ENCODE measurements around the gene CLASRP. TPM values are rescaled to one million over a fixed set of nuclear protein-coding genes. Genes with fewer than 3 reads are reported as not detected.

The CLASRP gene
- total RNA-seq, 1 donor from 2014 or later, result 5.3 TPM

- no peak for DNase-seq (ENCODE audit: low spot score in 2 of 2)
- no peak for FAIRE-seq
Observed at GRCh38 chr19:45076851-45077730, 38.2 kb downstream of the CLASRP start.

- DNase-seq (ENCODE audit: low spot score in 2 of 2), result no peak
- FAIRE-seq, result no peak
Observed at GRCh38 chr19:45078390-45079062, 39.7 kb downstream of the CLASRP start.

GRCh38 chr19:45079063-45079910 is 40.4 kb downstream of the CLASRP start, which contains the start of gene GEMIN7:
Gene GEMIN7 (plus strand): TSS chr19:45079260. CDS start chr19:45090115, 10,855 bp downstream.
- FAIRE-seq (no peak), DNase-seq (ENCODE audit: low spot score in 2 of 2) (peak; percentile 85 to 86)

GRCh38 chr19:45079911-45080370 is 41.1 kb downstream of the CLASRP start:
- FAIRE-seq (no peak), DNase-seq (ENCODE audit: low spot score in 2 of 2) (no peak)

- FAIRE-seq (no peak), DNase-seq (ENCODE audit: low spot score in 2 of 2) (no peak)
Observed at GRCh38 chr19:45082170-45082569, 43.3 kb downstream of the CLASRP start.

- no peak for DNase-seq (ENCODE audit: low spot score in 2 of 2)
- FAIRE-seq, result no peak
Observed at GRCh38 chr19:45086480-45086879, 47.6 kb downstream of the CLASRP start.

GRCh38 chr19:45087531-45087930 is 48.7 kb downstream of the CLASRP start:
- FAIRE-seq (no peak), DNase-seq (ENCODE audit: low spot score in 2 of 2) (no peak)

- no peak for FAIRE-seq
- DNase-seq (ENCODE audit: low spot score in 2 of 2), result no peak
Observed at GRCh38 chr19:45090034-45090433, 51.2 kb downstream of the CLASRP start.

- FAIRE-seq (no peak), DNase-seq (ENCODE audit: low spot score in 2 of 2) (no peak)
Observed at GRCh38 chr19:45090606-45091005, 51.8 kb downstream of the CLASRP start.

GRCh38 chr19:45091031-45091923 is 52.4 kb downstream of the CLASRP start:
- DNase-seq (ENCODE audit: low spot score in 2 of 2), result peak; percentile 94 to 99
- FAIRE-seq, result peak; percentile 88

GRCh38 chr19:45092747-45093678 is 54.2 kb downstream of the CLASRP start, which contains the start of gene PPP1R37:
Gene PPP1R37 (plus strand): TSS chr19:45093179. CDS start chr19:45093326, 147 bp downstream.
- FAIRE-seq (no peak), DNase-seq (ENCODE audit: low spot score in 2 of 2) (peak; percentile 94 to 95)

- no peak for DNase-seq (ENCODE audit: low spot score in 2 of 2)
- no peak for FAIRE-seq
Observed at GRCh38 chr19:45094137-45094536, 55.3 kb downstream of the CLASRP start.

GRCh38 chr19:45094707-45095106 is 55.9 kb downstream of the CLASRP start:
- no peak for FAIRE-seq
- no peak for DNase-seq (ENCODE audit: low spot score in 2 of 2)

GRCh38 chr19:45095496-45096413 is 56.9 kb downstream of the CLASRP start:
- no peak for FAIRE-seq

GRCh38 chr19:45096700-45097099 is 57.9 kb downstream of the CLASRP start:
- FAIRE-seq (no peak), DNase-seq (ENCODE audit: low spot score in 2 of 2) (no peak)

More at GRCh38 chr19:45095496-45096413, 56.9 kb downstream of the CLASRP start:
- DNase-seq (ENCODE audit: low spot score in 2 of 2), result no peak

- FAIRE-seq (no peak), DNase-seq (ENCODE audit: low spot score in 2 of 2) (no peak)
Observed at GRCh38 chr19:45097450-45097775, 58.6 kb downstream of the CLASRP start.

GRCh38 chr19:45097776-45098520 is 59.1 kb downstream of the CLASRP start:
- FAIRE-seq (no peak), DNase-seq (ENCODE audit: low spot score in 2 of 2) (peak in 1 of 2 donors; percentile 78)

Measured in frontal cortex (tissue), 4 donors.